K562 (cell line): Measurements from ENCODE around the gene LGSN.

Experiments used
- PHF8 ChIP-seq: fragments of 200-600 bp; sonication (generic); IDR thresholded peaks from 2 replicates; pipeline ENCODE4 v1.6.1; 2012; ENCODE audit warnings: mixed run types, mild to moderate bottlenecking, inconsistent platforms, low read length, moderate library complexity, borderline replicate concordance
- POLR2AphosphoS5 ChIP-seq: IDR thresholded peaks from 2 replicates; pipeline ENCODE4 v1.6.1; 2011; ENCODE audit warnings: mild to moderate bottlenecking, low read depth, low read length, moderate library complexity; ENCODE audit not compliant: control insufficient read depth, insufficient read depth
- TF ChIP-seq, protein P1 (sequence below): sonication (generic); formaldehyde crosslinking; IDR thresholded peaks from 2 replicates; pipeline ENCODE4 v1.8.1; 2023; ENCODE audit warnings: mild to moderate bottlenecking, missing genetic modification reagents

DNA sequence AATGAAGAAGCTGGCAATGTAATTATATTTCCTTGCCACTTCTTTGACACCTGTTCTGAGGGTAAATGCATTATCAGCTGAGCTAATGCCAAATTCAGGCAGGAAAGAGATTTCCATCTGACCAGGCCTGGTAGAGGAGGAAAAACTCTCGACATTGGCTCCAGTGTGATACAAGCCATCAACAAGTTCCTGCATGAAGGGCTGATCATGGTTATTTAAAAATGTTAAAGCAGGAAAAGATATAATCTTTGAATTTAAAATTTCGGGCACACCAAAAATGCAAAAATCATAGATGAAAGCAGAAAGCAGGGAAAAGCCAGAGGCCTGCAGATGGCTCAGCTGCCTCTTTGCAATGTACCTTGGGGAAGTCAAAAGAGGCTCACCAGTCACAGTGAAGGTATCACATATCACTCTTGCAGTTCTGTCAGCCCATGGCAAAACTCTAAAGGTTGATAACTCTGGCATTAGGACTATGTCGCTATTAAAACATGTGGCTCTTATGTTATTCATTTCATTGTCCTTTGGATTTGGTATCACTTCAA is 39.1 kb downstream of the LGSN start:
- no peak for TF ChIP-seq PHF8
- no peak for TF ChIP-seq POLR2AphosphoS5
- TF ChIP-seq, protein P1, sequence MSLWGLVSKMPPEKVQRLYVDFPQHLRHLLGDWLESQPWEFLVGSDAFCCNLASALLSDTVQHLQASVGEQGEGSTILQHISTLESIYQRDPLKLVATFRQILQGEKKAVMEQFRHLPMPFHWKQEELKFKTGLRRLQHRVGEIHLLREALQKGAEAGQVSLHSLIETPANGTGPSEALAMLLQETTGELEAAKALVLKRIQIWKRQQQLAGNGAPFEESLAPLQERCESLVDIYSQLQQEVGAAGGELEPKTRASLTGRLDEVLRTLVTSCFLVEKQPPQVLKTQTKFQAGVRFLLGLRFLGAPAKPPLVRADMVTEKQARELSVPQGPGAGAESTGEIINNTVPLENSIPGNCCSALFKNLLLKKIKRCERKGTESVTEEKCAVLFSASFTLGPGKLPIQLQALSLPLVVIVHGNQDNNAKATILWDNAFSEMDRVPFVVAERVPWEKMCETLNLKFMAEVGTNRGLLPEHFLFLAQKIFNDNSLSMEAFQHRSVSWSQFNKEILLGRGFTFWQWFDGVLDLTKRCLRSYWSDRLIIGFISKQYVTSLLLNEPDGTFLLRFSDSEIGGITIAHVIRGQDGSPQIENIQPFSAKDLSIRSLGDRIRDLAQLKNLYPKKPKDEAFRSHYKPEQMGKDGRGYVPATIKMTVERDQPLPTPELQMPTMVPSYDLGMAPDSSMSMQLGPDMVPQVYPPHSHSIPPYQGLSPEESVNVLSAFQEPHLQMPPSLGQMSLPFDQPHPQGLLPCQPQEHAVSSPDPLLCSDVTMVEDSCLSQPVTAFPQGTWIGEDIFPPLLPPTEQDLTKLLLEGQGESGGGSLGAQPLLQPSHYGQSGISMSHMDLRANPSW: no peak
